Common myeloid progenitor, CD34-positive (primary cell): ENCODE data around the gene DLK2.
A peak's percentile ranks its signal among the peaks of the same experiment; 100 is the strongest.

ENCODE experiments used
- CTCF ChIA-PET: fragments of 350-600 bp; sonication (Branson Sonifier 250); formaldehyde crosslinking; loops from one replicate; lab custom pipeline; 2021; ENCODE audit warnings: antibody characterized with exemption; lab: Charles Lee
- POLR2A ChIA-PET: fragments of 350-600 bp; sonication (Branson Sonifier 250); formaldehyde crosslinking; loops from one replicate; lab custom pipeline; 2021; ENCODE audit warnings: antibody characterized with exemption; lab: Charles Lee
- DNase-seq, 3 donors: peaks; one replicate each; pipeline versions ENCODE4 v3.0.0 to v3.0.0-alpha.2; 2013
- H3K27ac ChIP-seq, 2 experiments: 1 replicate in 1 of 2; 2 replicates in 1 of 2; pipeline ENCODE4 v1.7.0; 2013; ENCODE audit warnings: inconsistent platforms in 2 of 2, low read length in 2 of 2, mild to moderate bottlenecking in 2 of 2, low read depth in 1 of 2, moderate library complexity in 1 of 2; ENCODE audit not compliant: severe bottlenecking in 2 of 2, insufficient read depth in 1 of 2, poor library complexity in 1 of 2
- H3K27me3 ChIP-seq, 5 experiments: replicated peaks in 2 of 5; 1 replicate in 3 of 5; 2 replicates in 2 of 5; pipeline versions ENCODE4 v1.6.1 to v1.7.0; 2013; ENCODE audit warnings: low read length in 4 of 5, mild to moderate bottlenecking in 2 of 5, moderate library complexity in 2 of 5, inconsistent platforms in 1 of 5; ENCODE audit not compliant: insufficient read depth in 5 of 5, control insufficient read depth in 4 of 5
- H3K36me3 ChIP-seq, 4 experiments: 1 replicate in 2 of 4; 2 replicates in 2 of 4; pipeline versions ENCODE4 v1.6.1 to v1.7.0; 2013; ENCODE audit warnings: low read length in 3 of 4, control low read depth in 1 of 4, mild to moderate bottlenecking in 1 of 4; ENCODE audit not compliant: control insufficient read depth in 4 of 4, insufficient read depth in 4 of 4
- H3K4me1 ChIP-seq, 4 experiments: 1 replicate in 3 of 4; 2 replicates in 1 of 4; pipeline versions ENCODE4 v1.6.1 to v1.7.1; 2013; ENCODE audit warnings: low read length in 3 of 4, mild to moderate bottlenecking in 3 of 4, control low read depth in 1 of 4, inconsistent platforms in 1 of 4, moderate library complexity in 1 of 4; ENCODE audit not compliant: control insufficient read depth in 4 of 4, insufficient read depth in 4 of 4; ENCODE audit errors: control extremely low read depth in 1 of 4
- H3K4me3 ChIP-seq, 7 experiments: 1 replicate in 4 of 7; 2 replicates in 3 of 7; pipeline versions ENCODE4 v1.5.1 to v1.7.0; 2013; ENCODE audit warnings: mild to moderate bottlenecking in 7 of 7, low read length in 6 of 7, moderate library complexity in 6 of 7, inconsistent platforms in 2 of 7, low read depth in 2 of 7, control low read depth in 1 of 7; ENCODE audit not compliant: insufficient read depth in 4 of 7, control insufficient read depth in 1 of 7; ENCODE audit errors: extremely low read depth in 1 of 7
- H3K9me3 ChIP-seq, 5 experiments: 1 replicate in 4 of 5; 2 replicates in 1 of 5; pipeline versions ENCODE4 v1.6.1 to v1.7.1; 2013; ENCODE audit warnings: low read length in 4 of 5, mild to moderate bottlenecking in 2 of 5, inconsistent platforms in 1 of 5, low read depth in 1 of 5, moderate library complexity in 1 of 5; ENCODE audit not compliant: control insufficient read depth in 4 of 5, insufficient read depth in 2 of 5; ENCODE audit errors: control extremely low read depth in 1 of 5
- WGBS: methylation state at CpG from one replicate; pipeline ENCODE4 v1.1.5; 2013; ENCODE audit not compliant: insufficient coverage; 5-methylcytosine and 5-hydroxymethylcytosine counted together

Gene DLK2

GRCh38 chr6:43497689-43498088 is 42.3 kb upstream of the DLK2 start:
- H3K9me3 ChIP-seq, result no peaks in the 10 kb centered on the region
- CTCF ChIA-PET, result interaction anchor here (1.4 to 8.9 kb wide), 3 partner anchors 9 to 45 kb away, joined by 3 to 64 read pairs (median 7); no protein-coding TSS in a partner anchor
- peaks cover 10 to 57% (median 44%) of the 10 kb centered on the region in 4 experiments for H3K36me3 ChIP-seq
- 96% methylated on average over 10 of the region's 12 CpGs for WGBS
- H3K27me3 ChIP-seq, result no peaks in the 10 kb centered on the region
- POLR2A ChIA-PET, result interaction anchor here (1.2 kb wide), 1 partner anchor 108 kb away, joined by 3 read pairs; no protein-coding TSS in a partner anchor
- H3K4me3 ChIP-seq, result no peak overlapping the region
- no peak overlapping the region for H3K27ac ChIP-seq
- no peak for DNase-seq
- H3K4me1 ChIP-seq, result peaks cover 0 to 7% (median 6%) of the 10 kb centered on the region in 4 experiments

- WGBS, result 98% methylated on average over 4 of the region's 6 CpGs
- H3K27ac ChIP-seq, result no peak overlapping the region
These were observed 41.7 kb upstream of the DLK2 start for GRCh38 chr6:43497129-43497396.

GRCh38 chr6:43496370-43497128 is 41.2 kb upstream of the DLK2 start:
- POLR2A ChIA-PET, result no interaction called here
- Histone ChIP-seq H3K4me1 (peaks cover 0 to 7% (median 6%) of the 10 kb centered on the region in 4 experiments), H3K27ac (no peak overlapping the region), H3K36me3 (peaks cover 10 to 54% (median 39%) of the 10 kb centered on the region in 4 experiments), H3K9me3 (no peaks in the 10 kb centered on the region), H3K27me3 (no peaks in the 10 kb centered on the region), H3K4me3 (no peak overlapping the region)
- DNase-seq, result peak in 1 of 3 donors; percentile 24
- CTCF ChIA-PET, result interaction anchor here (1.3 to 8.9 kb wide), 3 partner anchors 9 to 232 kb away, joined by 3 to 64 read pairs (median 4); no protein-coding TSS in a partner anchor
- 88% methylated on average over 13 of the region's 18 CpGs for WGBS

More at GRCh38 chr6:43497129-43497396, 41.7 kb upstream of the DLK2 start:
- Histone ChIP-seq H3K9me3 (no peaks in the 10 kb centered on the region), H3K27me3 (no peaks in the 10 kb centered on the region), H3K4me1 (peaks cover 0 to 7% (median 6%) of the 10 kb centered on the region in 4 experiments), H3K36me3 (peaks cover 10 to 54% (median 38%) of the 10 kb centered on the region in 4 experiments), H3K4me3 (no peak overlapping the region)
- no peak for DNase-seq
- ChIA-PET CTCF (interaction anchor here (1.4 to 8.9 kb wide), 2 partner anchors 9 to 233 kb away, joined by 4 to 64 read pairs; no protein-coding TSS in a partner anchor), POLR2A (interaction anchor here (1.2 kb wide), 1 partner anchor 108 kb away, joined by 3 read pairs; no protein-coding TSS in a partner anchor)

GRCh38 chr6:43495409-43495941 is 40.1 kb upstream of the DLK2 start:
- H3K9me3 ChIP-seq, result no peaks in the 10 kb centered on the region
- H3K4me1 ChIP-seq, result peaks cover 0 to 7% (median 6%) of the 10 kb centered on the region in 4 experiments
- no peak for DNase-seq
- peaks cover 10 to 44% (median 30%) of the 10 kb centered on the region in 4 experiments for H3K36me3 ChIP-seq
- no peak overlapping the region for H3K27ac ChIP-seq
- CTCF ChIA-PET, result interaction anchor here (0.7 to 8.9 kb wide), 9 partner anchors 8 to 134 kb away, joined by 3 to 64 read pairs (median 4); partner anchors contain the start of gene DLK2
- no peaks in the 10 kb centered on the region for H3K27me3 ChIP-seq
- WGBS, result 56% methylated on average over 2 of the region's 4 CpGs
- POLR2A ChIA-PET, result no interaction called here
- H3K4me3 ChIP-seq, result no peak overlapping the region

- WGBS, result 97% methylated on average over 4 of the region's 4 CpGs
- DNase-seq, result no peak
- H3K9me3 ChIP-seq, result no peaks in the 10 kb centered on the region
- ChIA-PET CTCF (interaction anchor here (1.1 to 8.9 kb wide), 7 partner anchors 12 to 133 kb away, joined by 3 to 64 read pairs (median 4); no protein-coding TSS in a partner anchor), POLR2A (no interaction called here)
- H3K27ac ChIP-seq, result no peak overlapping the region
- H3K27me3 ChIP-seq, result no peaks in the 10 kb centered on the region
- H3K36me3 ChIP-seq, result peaks cover 6 to 43% (median 23%) of the 10 kb centered on the region in 4 experiments
- no peak overlapping the region for H3K4me3 ChIP-seq
- H3K4me1 ChIP-seq, result peaks cover 0 to 7% (median 6%) of the 10 kb centered on the region in 4 experiments
These were observed 39.4 kb upstream of the DLK2 start for GRCh38 chr6:43494766-43495165.

GRCh38 chr6:43494321-43494720 is 39.0 kb upstream of the DLK2 start:
- ChIA-PET CTCF (interaction anchor here (1.1 to 8.9 kb wide), 8 partner anchors 9 to 133 kb away, joined by 3 to 64 read pairs (median 4); no protein-coding TSS in a partner anchor), POLR2A (no interaction called here)
- 91% methylated on average over 3 of the region's 6 CpGs for WGBS
- Histone ChIP-seq H3K4me1 (peaks cover 0 to 7% (median 6%) of the 10 kb centered on the region in 4 experiments), H3K27ac (no peak overlapping the region), H3K4me3 (no peak overlapping the region), H3K36me3 (peaks cover 1 to 43% (median 20%) of the 10 kb centered on the region in 4 experiments), H3K9me3 (no peaks in the 10 kb centered on the region), H3K27me3 (no peaks in the 10 kb centered on the region)
- DNase-seq, result no peak
